Sigmoid colon (tissue), 7 donors: Measurements from ENCODE around the gene NACC2. TPM values are rescaled to one million over a fixed set of nuclear protein-coding genes. Genes with fewer than 3 reads are reported as not detected.

ENCODE experiments used
- DNase-seq: peaks from one replicate; pipeline ENCODE4 v3.0.0-alpha.2; 2019
- H3K27ac ChIP-seq, 4 donors: fragments of 200-600 bp; sonication (generic); one replicate each; pipeline ENCODE4 v1.5.1; 2016 to 2019; ENCODE audit warnings: mild to moderate bottlenecking in 1 of 4
- H3K27me3 ChIP-seq, 3 donors: fragments of 200-600 bp; sonication (generic); one replicate each; pipeline ENCODE4 v1.5.1; 2019; ENCODE audit warnings: mild to moderate bottlenecking in 1 of 3
- H3K36me3 ChIP-seq, 4 donors: fragments of 200-600 bp; sonication (generic); one replicate each; pipeline ENCODE4 v1.5.1; 2016 to 2019
- H3K4me1 ChIP-seq, 4 donors: fragments of 200-600 bp; sonication (generic); one replicate each; pipeline ENCODE4 v1.5.1; 2017 to 2019
- H3K4me3 ChIP-seq, 4 donors: fragments of 200-600 bp; sonication (generic); one replicate each; pipeline ENCODE4 v1.5.1; 2017 to 2019; ENCODE audit warnings: mild to moderate bottlenecking in 2 of 4, moderate library complexity in 1 of 4
- H3K9me3 ChIP-seq, 4 donors: fragments of 200-600 bp in 3 of 4; sonication (generic) in 3 of 4; one replicate each; pipeline versions ENCODE4 v1.5.1 to v1.6.1; 2013 to 2019
- EP300 ChIP-seq, 4 donors: sonication (generic); formaldehyde crosslinking; IDR thresholded peaks; one replicate each; pipeline ENCODE4 v1.6.1; 2017; ENCODE audit warnings: antibody characterized with exemption in 4 of 4
- POLR2A ChIP-seq, 2 donors: fragments of 450-650 bp; IDR thresholded peaks; one replicate each; pipeline ENCODE4 v1.6.1; 2016; ENCODE audit warnings: antibody characterized with exemption in 2 of 2, mild to moderate bottlenecking in 2 of 2, moderate library complexity in 2 of 2
- POLR2AphosphoS5 ChIP-seq, 4 donors: sonication (generic); formaldehyde crosslinking; IDR thresholded peaks; one replicate each; pipeline ENCODE4 v1.6.1; 2017; ENCODE audit warnings: antibody characterized with exemption in 4 of 4
- WGBS, 2 donors: extraction: QIAGEN DNeasy Blood & Tissue Kit; methylation state at CpG; one replicate each; pipeline ENCODE4 v1.1.7; 2013; 5-methylcytosine and 5-hydroxymethylcytosine counted together
- intact Hi-C: fragments of 100-400 bp; cut with DNase I; formaldehyde crosslinking; loops from one replicate; pipeline ENCODE4 v1.15.1; 2023
- polyA plus RNA-seq, 3 donors: library from polyadenylated mRNA; stranded (reverse); fragments of 200-250 nt; gene quantifications; one replicate each; pipeline ENCODE4 v1.2.3, GENCODE V29; 2013
- total RNA-seq, 4 donors: library from RNA; depleted of rRNA; stranded (reverse); fragments of >200 nt; gene quantifications; one replicate each; pipeline ENCODE4 v1.1.0, GENCODE V29; 2016
- TF ChIP-seq, protein P1 (sequence below), 4 experiments: fragments of 450-650 bp in 3 of 4; fragments of 200-600 bp in 1 of 4; IDR thresholded peaks; one replicate each; pipeline ENCODE4 v1.5.1; 2016 to 2019; ENCODE audit warnings: antibody characterized with exemption in 4 of 4, mild to moderate bottlenecking in 3 of 4, moderate library complexity in 2 of 4
- donor health status: healthy with polysubstance abuse.
- donor health status: Bipolar disorder and iron deficiency.
- donor health status: healthy.

The NACC2 gene
- total and polyA plus RNA-seq, 7 donors, result 3.6 to 80.0 (median 41.6) TPM

GRCh38 chr9:136054798-136055714, 40.0 kb downstream of the NACC2 start:
- Histone ChIP-seq H3K4me3 (no peak overlapping the region), H3K27ac (peak overlapping the region in 3 of 4 donors; percentile 35 to 88 (median 88)), H3K36me3 (peaks cover 0 to 3% (median 0%) of the 10 kb centered on the region in 4 donors), H3K27me3 (no peaks in the 10 kb centered on the region), H3K9me3 (no peaks in the 10 kb centered on the region), H3K4me1 (peaks cover 0 to 99% (median 98%) of the 10 kb centered on the region in 4 donors)
- WGBS, 2 donors, result 81 to 89% methylated on average over 18 of the region's 18 CpGs
- intact Hi-C loops, result loop anchor here (5.0 kb wide), 2 partner anchors 32 to 43 kb away; no protein-coding TSS in a partner anchor
- no peak for TF ChIP-seq POLR2AphosphoS5 (IDR thresholded peaks at IDR 0.05)
- no peak for TF ChIP-seq EP300 (IDR thresholded peaks at IDR 0.05)
- TF ChIP-seq, protein P1, sequence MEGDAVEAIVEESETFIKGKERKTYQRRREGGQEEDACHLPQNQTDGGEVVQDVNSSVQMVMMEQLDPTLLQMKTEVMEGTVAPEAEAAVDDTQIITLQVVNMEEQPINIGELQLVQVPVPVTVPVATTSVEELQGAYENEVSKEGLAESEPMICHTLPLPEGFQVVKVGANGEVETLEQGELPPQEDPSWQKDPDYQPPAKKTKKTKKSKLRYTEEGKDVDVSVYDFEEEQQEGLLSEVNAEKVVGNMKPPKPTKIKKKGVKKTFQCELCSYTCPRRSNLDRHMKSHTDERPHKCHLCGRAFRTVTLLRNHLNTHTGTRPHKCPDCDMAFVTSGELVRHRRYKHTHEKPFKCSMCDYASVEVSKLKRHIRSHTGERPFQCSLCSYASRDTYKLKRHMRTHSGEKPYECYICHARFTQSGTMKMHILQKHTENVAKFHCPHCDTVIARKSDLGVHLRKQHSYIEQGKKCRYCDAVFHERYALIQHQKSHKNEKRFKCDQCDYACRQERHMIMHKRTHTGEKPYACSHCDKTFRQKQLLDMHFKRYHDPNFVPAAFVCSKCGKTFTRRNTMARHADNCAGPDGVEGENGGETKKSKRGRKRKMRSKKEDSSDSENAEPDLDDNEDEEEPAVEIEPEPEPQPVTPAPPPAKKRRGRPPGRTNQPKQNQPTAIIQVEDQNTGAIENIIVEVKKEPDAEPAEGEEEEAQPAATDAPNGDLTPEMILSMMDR (IDR thresholded peaks at IDR 0.05), result no peak
- no peak for TF ChIP-seq POLR2A (IDR thresholded peaks at IDR 0.05)
- peak; percentile 61 for DNase-seq

DNA sequence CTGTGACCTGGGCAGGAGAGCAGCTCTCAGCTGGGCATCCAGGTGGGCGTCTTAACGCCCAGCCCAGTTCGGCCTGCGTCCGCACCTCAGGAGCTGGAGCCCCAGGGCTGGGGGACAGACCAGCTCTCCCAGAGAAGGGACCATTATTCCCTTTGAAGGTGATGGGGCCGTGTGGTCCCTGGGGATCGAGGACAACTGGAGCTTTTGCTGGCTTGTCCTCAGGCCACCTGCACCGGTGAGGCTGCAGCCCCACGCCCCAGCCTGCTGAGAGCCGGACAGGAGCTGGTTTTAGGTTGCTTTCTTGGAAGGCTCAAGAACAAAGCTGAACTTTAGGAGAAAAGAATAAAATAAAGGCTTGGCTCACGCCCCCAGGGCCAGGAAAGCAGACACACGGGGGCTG, 40.9 kb downstream of the NACC2 start:
- Histone ChIP-seq H3K4me3 (no peak overlapping the region), H3K36me3 (peaks cover 0 to 12% (median 8%) of the 10 kb centered on the region in 4 donors), H3K9me3 (no peaks in the 10 kb centered on the region), H3K27me3 (no peaks in the 10 kb centered on the region), H3K4me1 (peaks cover 0 to 98% (median 93%) of the 10 kb centered on the region in 4 donors), H3K27ac (peak overlapping the region; percentile 83 to 90 (median 88))
- intact Hi-C loops, result loop anchor here (5.0 kb wide), 2 partner anchors 33 to 42 kb away; no protein-coding TSS in a partner anchor
- TF ChIP-seq POLR2A (IDR thresholded peaks at IDR 0.05), result no peak
- TF ChIP-seq, protein P1 (IDR thresholded peaks at IDR 0.05), result no peak
- TF ChIP-seq POLR2AphosphoS5 (IDR thresholded peaks at IDR 0.05), result no peak
- TF ChIP-seq EP300 (IDR thresholded peaks at IDR 0.05), result no peak
- WGBS, 2 donors, result 92 to 95% methylated on average over 12 of the region's 12 CpGs
- peak; percentile 52 for DNase-seq

DNA sequence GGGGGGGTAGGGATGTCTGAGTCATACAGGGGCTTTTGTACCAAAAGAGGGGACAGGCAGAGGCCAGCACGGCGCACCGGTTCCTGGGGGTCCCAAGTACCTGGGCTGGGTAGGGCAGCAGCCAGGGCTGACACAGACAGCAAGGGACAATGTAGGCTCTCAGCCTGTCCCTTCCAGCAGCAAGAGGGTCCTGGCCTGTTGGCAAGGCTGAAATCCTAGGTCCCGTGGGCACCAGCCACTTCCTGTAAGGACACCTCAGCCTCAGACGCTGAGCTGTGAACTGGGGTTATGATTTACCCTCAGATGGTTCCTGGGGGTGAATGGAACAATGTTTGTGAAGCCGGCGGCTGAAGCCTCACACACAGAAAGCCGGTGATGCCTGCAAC, 41.3 kb downstream of the NACC2 start:
- Histone ChIP-seq H3K27me3 (no peaks in the 10 kb centered on the region), H3K4me1 (peaks cover 0 to 98% (median 93%) of the 10 kb centered on the region in 4 donors), H3K27ac (peak overlapping the region; percentile 83 to 90 (median 88)), H3K36me3 (peaks cover 0 to 16% (median 12%) of the 10 kb centered on the region in 4 donors), H3K4me3 (no peak overlapping the region), H3K9me3 (no peaks in the 10 kb centered on the region)
- intact Hi-C loops, result loop anchor here (2.0 to 5.0 kb wide), 3 partner anchors 34 to 65 kb away; partner anchors contain the start of gene TMEM250
- TF ChIP-seq, protein P1 (IDR thresholded peaks at IDR 0.05), result no peak
- TF ChIP-seq POLR2AphosphoS5 (IDR thresholded peaks at IDR 0.05) (no peak), POLR2A (IDR thresholded peaks at IDR 0.05) (no peak), EP300 (IDR thresholded peaks at IDR 0.05) (no peak)
- peak; percentile 59 for DNase-seq
- 72 to 75% methylated on average over 8 of the region's 8 CpGs for WGBS, 2 donors

- H3K36me3 ChIP-seq, result peaks cover 0 to 22% (median 15%) of the 10 kb centered on the region in 4 donors
- intact Hi-C loops, result loop anchor here (2.0 to 5.0 kb wide), 3 partner anchors 34 to 66 kb away; partner anchors contain the start of gene TMEM250
- no peaks in the 10 kb centered on the region for H3K9me3 ChIP-seq
- TF ChIP-seq, protein P1 (IDR thresholded peaks at IDR 0.05), result no peak
- TF ChIP-seq EP300 (IDR thresholded peaks at IDR 0.05) (no peak), POLR2AphosphoS5 (IDR thresholded peaks at IDR 0.05) (no peak), POLR2A (IDR thresholded peaks at IDR 0.05) (no peak)
- H3K4me3 ChIP-seq, result peak overlapping the region in 3 of 4 donors; percentile 51 to 57 (median 56)
- WGBS, 2 donors, result 18 to 59% methylated on average over 23 of the region's 23 CpGs
- DNase-seq, result peak; percentile 67
- H3K27ac ChIP-seq, result peak overlapping the region; percentile 83 to 90 (median 88)
- no peaks in the 10 kb centered on the region for H3K27me3 ChIP-seq
- H3K4me1 ChIP-seq, result peaks cover 0 to 98% (median 93%) of the 10 kb centered on the region in 4 donors
Observed at GRCh38 chr9:136052991-136053756, 41.9 kb downstream of the NACC2 start.
